Stimulated activated CD4-positive, alpha-beta T cell treated with anti-CD3 and anti-CD28 coated beads, TNF-alpha, amount 100 ng/mL, for 4 hours (primary cell): ENCODE data around the gene CADPS2.

Experiments
- DNase-seq, 3 experiments: peaks; one replicate each; pipeline ENCODE4 v3.0.0-alpha.2; 2020; ENCODE audit warnings: low read depth in 3 of 3

CADPS2 gene

DNA sequence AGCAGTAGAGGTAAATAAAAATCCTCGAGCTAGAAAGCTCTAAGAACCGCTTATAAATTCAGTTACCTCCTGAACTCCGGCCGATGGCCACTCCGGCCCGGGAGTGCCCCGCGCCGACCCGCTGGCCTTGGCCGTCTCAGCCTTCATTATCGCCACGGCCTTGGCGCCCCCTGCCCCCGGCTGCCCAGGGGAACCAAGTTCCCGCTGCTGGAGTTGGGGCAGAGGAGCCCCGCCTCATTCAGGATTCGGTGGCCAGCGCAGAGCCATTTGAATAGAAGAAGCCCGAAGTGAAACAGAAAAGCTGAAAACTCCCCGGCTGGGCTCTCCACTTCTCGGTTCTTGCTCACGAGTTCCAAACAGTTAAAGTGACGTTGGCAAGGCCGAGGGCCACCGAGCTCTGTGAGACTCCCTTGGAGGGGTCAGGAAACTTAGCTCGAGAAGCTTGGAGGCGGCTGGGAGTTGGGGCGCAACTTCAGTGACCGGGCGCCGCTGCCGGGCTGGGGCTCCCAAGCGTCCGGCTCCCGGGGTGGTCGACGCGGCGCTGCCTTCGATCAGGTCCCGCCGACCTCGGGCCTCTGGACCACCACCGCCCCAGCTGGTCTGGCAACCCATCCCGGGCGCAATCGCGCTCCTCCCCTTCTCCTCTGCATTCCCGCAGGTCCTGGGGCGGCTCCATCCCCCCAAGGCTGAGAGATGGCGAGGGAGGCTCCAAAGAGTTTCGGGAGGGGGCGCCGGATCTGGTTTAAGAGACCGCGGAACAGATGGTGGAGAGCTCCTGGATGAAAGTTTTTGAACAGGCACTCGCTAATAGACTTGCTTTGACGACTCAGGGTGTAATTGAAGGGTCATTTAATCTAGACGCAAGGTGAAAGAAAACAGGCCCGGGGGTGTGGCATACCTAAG lies 575.9 kb downstream of the CADPS2 start:
- DNase-seq: no peak

DNA sequence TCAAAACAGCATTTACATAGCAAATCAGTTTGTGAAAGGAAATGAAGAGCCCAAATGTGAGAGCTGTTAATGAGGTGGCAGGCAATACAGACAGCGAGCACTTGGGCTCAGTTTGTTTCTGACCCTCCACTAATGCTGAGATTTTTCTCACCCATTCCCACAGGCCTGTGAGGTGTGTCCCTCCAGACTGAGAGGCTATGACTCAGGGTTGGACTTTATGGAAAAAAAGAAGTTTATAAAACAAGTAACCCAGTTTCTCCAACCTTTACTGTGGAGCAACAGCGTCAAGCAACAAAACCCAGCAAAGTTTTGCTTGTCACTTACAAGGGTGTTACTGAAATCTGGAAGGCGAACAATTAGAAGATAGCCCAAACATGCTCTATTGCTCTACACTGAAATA lies 576.8 kb downstream of the CADPS2 start:
- DNase-seq: no peak

DNA sequence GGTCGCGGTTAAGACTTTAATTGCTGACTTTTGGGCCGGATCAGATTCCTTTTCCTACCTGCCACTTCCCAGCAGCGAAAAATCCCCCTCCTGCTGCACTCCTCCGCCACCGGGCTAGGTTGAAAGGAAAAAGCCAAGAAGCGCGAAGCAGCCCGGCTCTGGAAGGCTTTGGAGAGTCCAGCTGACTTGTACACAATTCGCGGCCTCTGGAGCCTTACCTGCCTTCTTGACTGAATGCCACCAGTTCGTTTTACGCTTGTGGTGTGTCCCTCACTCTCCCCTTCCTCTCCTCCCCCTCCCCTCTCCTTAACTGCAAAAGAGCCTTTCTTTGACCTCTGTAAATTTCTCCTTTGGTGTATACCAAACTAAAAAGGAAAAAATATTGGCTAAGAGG lies 579.0 kb downstream of the CADPS2 start:
- no peak for DNase-seq

DNA sequence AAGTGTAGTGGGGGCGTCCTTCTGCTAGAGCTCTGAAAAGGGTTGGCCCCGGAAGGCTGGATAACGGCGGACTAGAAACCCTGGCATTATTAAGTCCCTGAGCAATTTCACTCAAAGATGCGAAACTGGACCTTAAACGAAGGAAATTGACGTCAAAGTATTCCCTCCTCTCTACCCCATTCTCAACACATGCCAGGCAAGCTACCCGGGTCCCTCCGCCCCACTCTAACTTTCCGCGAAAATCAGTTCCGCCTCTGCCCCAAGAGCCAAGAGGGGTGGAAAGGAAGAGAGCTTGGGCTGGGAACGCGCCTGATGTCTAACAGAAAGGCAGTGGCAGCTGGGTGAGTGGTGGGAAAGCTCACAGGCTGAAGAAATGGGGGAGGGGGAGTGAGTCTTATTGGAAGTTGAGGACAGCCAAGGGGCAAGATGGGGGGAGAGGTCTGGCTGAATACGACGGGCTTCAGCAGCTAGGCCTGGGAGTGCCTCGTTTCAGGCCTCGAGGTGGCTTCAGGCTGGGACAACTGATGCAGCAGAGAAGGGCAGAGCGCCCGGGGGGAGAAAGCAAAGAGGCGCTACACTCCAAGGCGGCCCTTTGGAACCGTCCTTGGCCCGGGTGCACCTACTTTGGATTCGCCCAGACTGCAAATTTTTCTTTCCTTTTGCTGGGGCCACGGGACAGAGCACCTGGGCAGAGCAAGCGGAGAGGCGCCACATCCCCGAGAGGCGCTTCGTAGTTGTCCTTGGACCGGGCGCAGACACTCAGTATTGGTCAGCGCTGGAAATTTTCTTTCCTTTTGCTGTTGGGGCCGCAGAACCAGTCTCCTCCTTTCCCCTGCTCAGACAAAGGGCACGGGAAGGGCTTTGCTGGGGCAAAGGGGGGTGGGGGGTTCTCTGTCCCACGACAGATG lies 579.7 kb downstream of the CADPS2 start:
- no peak for DNase-seq

DNA sequence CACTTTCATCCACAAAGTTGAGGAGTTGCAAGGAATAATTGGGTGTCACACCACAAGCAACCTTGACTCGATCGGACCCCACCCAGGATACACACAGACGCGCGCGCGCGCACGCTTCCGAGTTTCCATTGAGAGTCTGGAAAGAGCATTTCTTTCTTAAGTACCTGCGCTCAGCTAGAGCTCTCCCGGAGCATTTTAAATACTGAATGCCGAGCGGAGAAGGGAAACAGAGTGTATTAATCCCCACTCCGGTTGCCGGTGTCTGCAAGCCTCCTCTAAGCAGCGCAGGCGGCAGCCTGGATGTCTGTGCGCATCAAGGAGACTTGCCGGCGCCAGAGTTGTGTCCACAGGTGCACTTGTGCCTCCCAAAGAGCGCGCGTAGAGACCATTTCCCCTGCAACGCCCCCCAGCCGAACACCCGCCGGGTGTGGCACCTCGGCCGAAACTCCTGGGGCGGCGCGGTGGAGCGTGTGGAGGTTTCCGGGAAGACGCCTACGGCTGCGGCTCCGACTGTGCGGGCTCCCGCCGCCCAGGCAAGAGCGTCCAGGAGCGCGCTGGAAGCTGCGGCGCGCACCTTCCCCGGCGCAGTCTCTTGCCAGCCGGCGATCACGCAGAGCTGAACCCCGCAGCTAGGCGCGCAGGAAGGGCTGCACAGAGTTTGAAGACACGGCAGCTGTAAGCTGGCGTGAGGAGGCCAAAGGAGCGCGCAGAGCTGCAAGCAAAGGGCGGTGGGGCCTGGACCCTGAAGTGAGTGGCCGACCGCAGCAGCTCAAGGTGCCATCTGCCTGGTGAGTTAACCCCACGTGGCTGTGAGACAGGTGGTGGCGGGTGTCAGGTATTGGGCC lies 580.6 kb downstream of the CADPS2 start:
- no peak for DNase-seq

DNA sequence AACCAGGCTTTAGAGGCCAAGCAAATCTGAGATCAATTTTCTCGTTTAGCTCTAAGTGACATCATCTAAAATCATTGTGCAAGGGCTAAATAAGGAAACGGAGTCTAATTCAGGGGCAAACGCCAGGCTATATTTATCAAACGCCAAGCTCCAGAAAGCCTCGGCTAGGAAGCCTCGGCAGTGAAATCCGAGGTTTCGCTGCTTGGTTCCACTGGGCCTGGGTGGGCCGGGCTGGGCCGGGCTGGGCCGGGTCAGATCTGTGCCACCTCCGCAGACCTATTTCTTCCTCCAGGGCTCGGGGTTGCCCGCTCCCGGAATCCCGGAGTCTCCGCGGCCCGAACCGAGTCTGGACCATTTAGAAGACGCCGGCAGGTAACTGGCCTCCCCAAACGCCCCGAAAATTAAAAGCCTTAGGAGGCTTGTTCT lies 581.3 kb downstream of the CADPS2 start:
- DNase-seq: no peak

DNA sequence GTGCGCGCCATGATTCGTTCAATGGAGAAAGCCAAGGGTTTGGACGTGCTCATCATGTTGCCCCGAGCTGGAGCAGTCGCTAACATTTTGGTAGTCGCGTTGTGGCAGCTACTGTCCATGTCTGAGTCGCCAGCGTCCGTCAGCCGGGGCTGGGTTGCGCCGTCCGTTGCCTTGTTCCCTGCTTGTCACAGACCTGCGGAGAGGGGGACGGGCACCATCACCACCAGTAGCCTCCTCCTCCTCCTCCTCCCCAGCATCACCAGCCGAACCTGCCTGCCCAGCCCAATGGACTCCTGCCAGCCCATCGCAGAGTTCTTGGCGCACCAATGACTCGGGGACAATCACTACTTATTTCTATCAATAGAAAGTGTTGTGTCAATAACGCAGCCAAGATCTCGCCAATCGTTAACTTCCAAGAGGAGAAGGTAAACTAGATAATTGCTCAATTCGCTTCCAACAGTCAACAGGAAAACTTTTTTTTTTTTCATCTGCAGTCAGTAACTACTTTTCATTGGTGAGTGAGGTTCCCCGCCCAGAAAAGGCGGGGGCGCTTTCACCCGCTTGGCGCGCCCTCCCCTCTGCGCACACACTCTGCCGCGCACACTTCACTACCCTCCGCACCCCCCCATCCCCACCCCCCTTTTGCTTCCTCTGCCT lies 581.8 kb downstream of the CADPS2 start, which contains the start of gene FEZF1:
Gene FEZF1 (minus strand): TSS at position 432 of the 657 bp plus-strand sequence. CDS start 313 bp downstream, at position 119.
- no peak for DNase-seq

DNA sequence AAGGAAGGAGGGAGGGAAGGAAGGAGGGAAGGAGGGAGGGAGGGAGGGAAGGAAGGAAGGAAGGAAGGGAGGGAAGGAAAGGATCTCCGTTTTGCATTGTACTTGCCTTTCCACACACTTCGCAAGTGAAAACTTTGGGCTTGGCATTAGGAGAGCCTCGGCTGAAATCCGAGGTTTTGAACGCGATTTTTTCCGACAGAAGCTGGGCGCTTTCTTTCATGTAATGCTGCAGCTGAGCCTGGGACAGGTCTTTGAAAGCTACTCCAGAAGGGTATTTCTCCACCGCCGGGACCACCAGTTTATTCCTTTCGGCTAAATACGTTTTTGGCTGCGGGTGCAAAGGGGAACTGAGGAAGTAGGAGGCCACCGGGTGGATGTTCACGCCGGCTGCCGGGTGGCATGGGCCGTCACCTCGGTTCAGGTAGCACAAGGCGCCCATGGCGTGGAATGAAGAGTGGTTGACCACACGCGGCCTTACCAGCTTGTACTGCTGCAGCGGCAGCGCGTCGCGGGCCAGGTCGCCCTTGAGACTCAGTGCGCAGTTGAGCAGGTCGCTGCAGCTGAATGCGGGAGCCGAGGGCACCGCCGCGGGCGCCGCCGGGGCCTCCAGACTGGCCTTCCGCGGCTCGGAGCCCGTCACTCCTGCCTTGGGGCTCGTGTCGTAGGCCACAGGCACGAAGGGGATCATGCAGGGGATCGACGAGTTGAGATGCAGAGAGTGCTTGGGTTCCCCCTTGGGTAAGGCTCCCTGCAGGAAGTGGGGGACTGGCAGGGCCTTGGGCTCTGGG lies 582.5 kb downstream of the CADPS2 start:
- DNase-seq: no peak

DNA sequence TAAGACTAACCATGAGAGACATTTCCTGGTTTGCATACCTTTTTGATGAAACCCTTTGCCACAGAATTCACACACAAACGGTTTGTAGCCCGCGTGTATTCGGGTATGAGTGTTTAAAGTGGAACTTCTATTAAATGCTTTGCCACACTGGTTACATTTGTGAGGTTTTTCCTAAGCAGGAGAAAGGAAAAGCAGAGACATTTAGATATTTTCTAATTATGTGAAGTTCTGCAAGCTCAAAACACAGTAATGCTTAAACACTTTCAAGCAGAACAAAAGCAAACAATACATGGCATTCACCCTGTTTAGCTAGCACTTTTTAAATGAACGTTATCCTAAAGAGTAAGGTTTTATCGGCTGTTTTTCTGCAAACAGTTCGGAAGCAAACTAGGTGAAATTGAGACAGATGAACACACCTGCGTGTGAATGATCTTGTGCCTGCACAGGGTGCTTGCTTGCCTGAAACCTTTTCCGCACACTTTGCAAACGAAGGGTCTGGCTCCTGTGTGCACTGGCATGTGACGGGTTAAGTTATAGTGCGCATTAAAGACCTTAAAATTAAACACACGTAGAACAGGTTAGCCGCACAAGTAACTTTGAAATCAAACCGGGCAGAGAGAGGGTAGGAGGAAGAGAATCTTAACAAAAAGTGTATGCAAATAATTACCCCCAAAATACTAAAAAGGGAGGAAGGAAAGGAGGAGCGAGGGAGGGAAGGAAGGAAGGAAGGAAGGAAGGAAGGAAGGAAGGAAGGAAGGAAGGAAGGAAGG lies 583.3 kb downstream of the CADPS2 start:
- DNase-seq: no peak

DNA sequence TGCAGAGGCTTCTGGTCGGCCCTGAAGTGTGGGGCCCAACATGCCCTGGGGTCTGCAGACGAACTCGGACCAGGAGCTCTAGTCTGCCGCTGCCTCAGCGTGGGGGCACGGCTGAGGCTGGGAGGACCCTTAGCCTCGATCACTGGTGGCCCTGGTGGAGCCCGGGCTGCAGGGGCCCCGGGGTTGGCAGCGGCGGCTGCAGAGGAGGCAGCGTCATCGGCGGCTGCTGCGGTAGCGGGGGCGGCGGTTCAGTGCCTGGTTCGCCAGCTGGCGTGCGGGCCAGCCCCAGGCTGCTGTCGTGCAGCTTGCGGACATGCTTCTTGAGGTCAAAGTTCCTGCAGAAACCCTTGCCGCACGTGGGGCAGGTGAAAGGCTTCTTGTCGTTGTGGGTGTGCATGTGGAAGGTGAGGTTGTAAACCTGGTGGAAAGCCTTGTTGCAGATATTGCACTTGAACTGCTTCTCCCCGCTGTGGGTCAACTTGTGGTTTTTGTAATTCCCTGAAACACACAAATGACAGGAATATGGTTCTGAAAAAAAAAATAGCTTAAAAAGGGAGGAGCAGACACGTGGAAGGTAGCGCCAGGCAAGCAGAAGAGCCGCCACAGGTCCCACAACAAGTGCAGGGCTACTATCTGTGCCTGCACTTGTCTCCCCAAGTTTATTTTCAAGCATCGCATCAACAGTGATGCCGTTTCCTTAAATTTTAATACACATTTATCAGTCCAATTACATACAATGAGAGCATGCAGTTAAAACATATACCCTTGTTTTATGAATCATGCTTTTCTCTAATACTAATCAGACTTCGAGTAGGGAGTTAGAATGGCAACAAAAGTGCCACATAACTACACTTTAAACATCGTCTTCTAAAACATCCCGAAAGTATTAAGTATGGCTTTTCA lies 584.2 kb downstream of the CADPS2 start:
- DNase-seq: no peak

DNA sequence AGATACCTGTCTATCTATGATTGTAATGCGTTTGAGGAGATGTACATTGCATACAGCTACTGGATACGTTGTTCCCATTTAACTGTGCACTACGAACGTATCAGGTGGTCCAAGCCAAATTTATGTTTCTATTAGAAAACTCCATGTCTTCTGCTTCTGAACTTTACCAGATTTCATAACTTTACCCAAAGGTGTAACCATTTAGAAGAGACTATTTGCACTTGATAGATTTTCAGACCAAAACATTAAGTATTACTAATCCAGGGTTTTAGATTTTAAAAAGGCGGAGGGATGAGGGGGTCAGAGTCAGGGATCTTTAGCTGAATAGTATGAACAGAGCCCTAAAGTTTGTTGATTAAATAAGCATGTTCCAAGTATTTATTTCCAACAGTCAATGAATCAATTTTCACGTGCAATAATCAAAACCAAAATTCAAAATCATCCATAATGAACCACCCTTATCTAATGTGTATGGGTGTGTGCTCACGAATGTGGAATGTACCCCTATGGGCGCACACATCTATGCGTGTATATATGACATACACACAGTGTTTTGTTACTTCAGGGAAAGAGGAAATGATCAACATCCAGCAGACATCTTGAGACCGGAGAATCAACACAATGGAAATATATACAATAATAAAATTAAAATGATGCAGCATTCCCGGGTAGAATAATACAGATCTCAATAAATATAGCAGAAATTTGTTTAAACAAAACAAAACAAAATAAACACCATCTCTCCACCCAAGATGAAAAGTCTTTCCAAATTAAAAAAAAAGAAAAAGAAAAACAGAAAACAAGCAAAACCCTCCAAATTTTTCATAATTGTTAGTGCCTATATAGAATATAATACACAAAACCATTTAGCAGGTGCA lies 585.1 kb downstream of the CADPS2 start:
- DNase-seq: no peak

DNA sequence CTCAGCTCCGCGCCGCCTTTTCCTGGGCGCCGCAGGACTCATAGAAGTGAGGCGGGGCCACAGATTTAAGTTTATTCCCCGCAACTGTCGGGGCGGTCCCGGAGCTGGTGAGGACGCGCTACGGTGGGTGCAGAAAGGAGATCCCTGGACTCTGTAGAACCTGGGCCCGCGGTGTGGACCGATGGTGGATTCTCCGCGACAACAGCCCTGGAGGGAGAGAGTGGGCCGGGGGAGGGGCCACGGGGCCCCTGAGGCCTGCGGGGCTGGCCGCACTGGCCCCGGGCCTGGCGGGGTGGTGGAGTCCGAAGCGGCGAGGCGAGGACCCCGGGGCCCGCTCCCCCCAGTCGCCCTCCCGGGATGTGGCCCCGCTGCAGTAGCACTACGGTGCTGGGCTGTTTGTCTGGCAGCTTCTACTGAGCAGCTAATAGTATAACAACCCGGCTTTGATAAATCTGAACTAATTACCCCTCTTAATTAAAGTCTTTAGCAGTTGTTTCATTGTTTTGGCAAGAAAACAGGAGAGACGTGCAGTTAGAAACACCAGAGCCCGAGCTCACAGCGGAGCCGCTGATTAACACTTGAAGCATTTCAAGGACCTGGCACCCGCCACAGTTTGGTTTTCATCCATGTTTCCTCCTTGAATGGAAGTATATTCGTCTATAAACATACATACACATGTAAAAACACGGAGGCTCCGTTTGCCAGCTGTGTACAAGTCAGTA lies 585.9 kb downstream of the CADPS2 start:
- DNase-seq: no peak

DNA sequence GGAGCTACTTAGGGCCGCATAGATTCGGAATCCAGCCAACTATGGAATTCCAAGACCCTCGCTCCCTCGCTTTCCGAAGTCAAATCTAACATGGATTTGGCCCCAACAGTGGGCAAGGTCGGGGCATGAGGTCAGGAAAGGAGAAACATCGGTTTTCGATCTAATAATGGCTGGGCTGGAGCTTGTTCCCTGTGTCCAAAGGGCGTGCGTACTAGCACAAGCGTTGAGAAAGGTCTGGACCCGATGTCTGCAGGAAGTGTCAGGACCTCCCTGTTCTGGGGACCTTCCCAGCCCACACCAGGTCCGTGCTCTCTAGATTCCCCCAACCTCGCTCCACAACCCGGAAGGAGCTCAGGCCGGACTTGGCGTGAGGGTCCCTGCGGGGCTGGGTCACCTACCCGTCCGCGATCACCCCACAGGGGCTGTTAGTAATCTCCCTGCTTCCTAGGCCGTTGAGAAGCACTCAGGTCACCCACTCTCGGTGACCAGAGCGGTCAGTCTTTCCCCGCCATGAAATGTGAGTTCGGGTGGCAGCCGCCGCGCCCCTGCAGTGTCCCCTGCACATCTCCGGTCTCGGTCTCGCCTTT lies 586.5 kb downstream of the CADPS2 start:
- no peak for DNase-seq

DNA sequence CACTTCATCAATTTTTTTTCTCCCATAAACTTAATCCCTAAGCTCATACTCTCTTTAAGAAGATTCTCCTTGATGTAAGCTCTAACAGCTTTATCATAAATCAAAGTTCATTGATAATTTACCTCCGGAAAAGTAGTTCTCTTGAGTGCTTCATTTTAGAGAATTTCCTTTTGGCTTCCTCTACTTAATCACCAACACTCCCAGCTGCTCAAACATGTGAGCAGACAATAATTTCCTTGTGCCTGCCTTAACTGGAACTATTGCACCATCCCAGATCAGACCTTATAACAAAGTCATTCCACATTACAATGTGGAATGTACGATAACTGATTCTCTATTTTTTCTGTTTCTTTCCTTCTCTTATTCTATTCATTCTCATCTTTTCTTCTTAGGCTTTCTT lies 587.6 kb downstream of the CADPS2 start:
- DNase-seq: no peak

DNA sequence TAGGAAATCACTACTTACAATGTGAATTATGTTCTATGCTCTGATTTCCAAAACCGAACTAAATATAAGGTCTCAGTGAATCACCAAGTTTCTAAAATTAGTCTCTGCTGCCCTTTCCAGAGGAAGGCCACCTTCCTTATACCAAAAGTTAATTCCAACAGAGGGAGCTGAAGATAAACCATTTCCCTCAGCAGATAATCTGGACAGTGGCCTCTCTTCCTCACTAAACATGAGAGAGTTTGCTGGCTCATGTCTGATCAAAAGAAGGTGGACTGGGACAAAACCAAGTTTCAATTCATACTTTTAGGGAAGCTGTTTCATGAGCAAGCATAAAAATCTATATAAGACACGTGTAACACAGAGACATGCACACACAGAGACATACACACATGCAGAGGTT lies 588.1 kb downstream of the CADPS2 start:
- no peak for DNase-seq

DNA sequence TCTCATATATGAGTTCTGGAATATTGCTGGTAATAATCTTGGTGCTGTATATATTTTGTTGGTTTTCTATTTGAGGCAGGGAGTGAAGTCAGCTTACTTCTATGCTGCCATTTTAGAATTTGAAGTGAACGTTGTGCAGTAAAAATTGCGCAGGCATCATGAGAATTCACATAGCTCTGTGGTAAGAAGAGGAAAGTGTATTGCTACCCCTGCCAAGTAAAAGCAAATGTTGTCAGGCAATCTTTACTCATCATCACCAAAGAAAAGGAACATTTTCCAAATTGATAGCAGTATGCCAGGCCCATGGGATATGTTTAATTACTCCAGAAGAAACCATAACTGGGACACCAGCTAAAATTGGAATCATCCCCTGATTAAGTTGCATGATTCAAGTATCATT lies 595.1 kb downstream of the CADPS2 start:
- no peak for DNase-seq
